Duodenal mucosa (tissue), 2 donors: ENCODE data around the gene WNT7A.

Source experiments
- H3K27ac ChIP-seq: one replicate; pipeline ENCODE4 v1.7.0; 2013; ENCODE audit warnings: low read depth, low read length
- H3K27me3 ChIP-seq, 2 donors: one replicate each; pipeline ENCODE4 v1.7.0; 2013; ENCODE audit warnings: low read length in 2 of 2, control low read depth in 1 of 2; ENCODE audit not compliant: insufficient read depth in 2 of 2, control insufficient read depth in 1 of 2
- H3K36me3 ChIP-seq, 2 donors: one replicate each; pipeline ENCODE4 v1.7.0; 2013; ENCODE audit warnings: low read length in 2 of 2, control low read depth in 1 of 2; ENCODE audit not compliant: insufficient read depth in 2 of 2, control insufficient read depth in 1 of 2
- H3K4me1 ChIP-seq, 2 donors: one replicate each; pipeline ENCODE4 v1.7.0; 2013; ENCODE audit warnings: low read length in 2 of 2, control low read depth in 1 of 2; ENCODE audit not compliant: insufficient read depth in 2 of 2, control insufficient read depth in 1 of 2
- H3K4me3 ChIP-seq, 2 donors: one replicate each; pipeline ENCODE4 v1.7.0; 2013; ENCODE audit warnings: low read length in 2 of 2, low read depth in 1 of 2
- H3K9ac ChIP-seq, 2 donors: one replicate each; pipeline ENCODE4 v1.7.0; 2013; ENCODE audit warnings: low read length in 2 of 2, low read depth in 1 of 2
- H3K9me3 ChIP-seq, 2 donors: one replicate each; pipeline ENCODE4 v1.7.0; 2013; ENCODE audit warnings: low read length in 2 of 2, control low read depth in 1 of 2; ENCODE audit not compliant: control insufficient read depth in 1 of 2

The WNT7A gene

GRCh38 chr3:13786811-13787210, 93.1 kb downstream of the WNT7A start:
- Histone ChIP-seq H3K9me3 (no peaks in the 10 kb centered on the region), H3K4me1 (no peaks in the 10 kb centered on the region), H3K36me3 (no peaks in the 10 kb centered on the region), H3K4me3 (no peak overlapping the region), H3K27me3 (peaks cover 0 to 5% of the 10 kb centered on the region in 2 donors), H3K9ac (no peak overlapping the region), H3K27ac (no peak overlapping the region)

DNA sequence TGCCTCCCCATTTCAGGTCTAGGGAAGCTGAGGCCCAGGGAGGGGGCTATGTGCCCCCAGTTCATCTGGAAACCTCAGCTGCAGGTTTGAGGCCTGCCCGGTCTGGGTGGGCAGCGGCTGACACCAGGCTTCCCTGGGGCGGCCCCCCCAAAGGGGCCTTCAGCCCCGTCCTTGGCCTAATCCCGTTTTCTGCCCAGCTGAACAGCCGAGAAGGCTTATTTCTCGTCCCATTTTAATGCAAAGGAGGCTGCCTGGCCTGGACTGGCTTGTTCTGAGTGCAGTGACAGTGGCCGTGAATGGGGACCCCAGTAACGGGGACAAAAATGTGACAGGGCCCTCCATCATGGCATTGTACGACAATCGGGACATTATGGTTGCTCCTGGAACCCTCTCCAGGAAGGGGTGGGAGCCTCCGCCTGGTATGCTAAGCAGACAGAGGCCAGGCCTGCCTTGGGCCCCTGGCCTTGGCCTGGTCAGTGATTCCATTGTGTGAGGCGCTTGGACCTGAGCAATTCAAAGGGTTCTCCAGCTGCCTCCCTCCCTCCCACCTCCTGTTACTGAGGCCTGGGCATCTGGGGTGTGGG, 93.9 kb downstream of the WNT7A start:
- no peaks in the 10 kb centered on the region for H3K4me1 ChIP-seq
- no peak overlapping the region for H3K9ac ChIP-seq
- no peak overlapping the region for H3K4me3 ChIP-seq
- H3K36me3 ChIP-seq: no peaks in the 10 kb centered on the region
- no peaks in the 10 kb centered on the region for H3K9me3 ChIP-seq
- H3K27me3 ChIP-seq: peaks cover 0 to 5% of the 10 kb centered on the region in 2 donors
- no peak overlapping the region for H3K27ac ChIP-seq

- H3K9ac ChIP-seq: no peak overlapping the region
- no peaks in the 10 kb centered on the region for H3K9me3 ChIP-seq
- no peaks in the 10 kb centered on the region for H3K36me3 ChIP-seq
- no peak overlapping the region for H3K4me3 ChIP-seq
- H3K4me1 ChIP-seq: no peaks in the 10 kb centered on the region
- peaks cover 0 to 5% of the 10 kb centered on the region in 2 donors for H3K27me3 ChIP-seq
- no peak overlapping the region for H3K27ac ChIP-seq
These were observed 94.5 kb downstream of the WNT7A start for GRCh38 chr3:13785351-13785750.

- H3K9ac ChIP-seq: no peak overlapping the region
- peaks cover 0 to 5% of the 10 kb centered on the region in 2 donors for H3K27me3 ChIP-seq
- no peaks in the 10 kb centered on the region for H3K9me3 ChIP-seq
- H3K27ac ChIP-seq: no peak overlapping the region
- H3K4me3 ChIP-seq: no peak overlapping the region
- no peaks in the 10 kb centered on the region for H3K36me3 ChIP-seq
- H3K4me1 ChIP-seq: no peaks in the 10 kb centered on the region
These were observed 96.4 kb downstream of the WNT7A start for GRCh38 chr3:13783476-13783875.

DNA sequence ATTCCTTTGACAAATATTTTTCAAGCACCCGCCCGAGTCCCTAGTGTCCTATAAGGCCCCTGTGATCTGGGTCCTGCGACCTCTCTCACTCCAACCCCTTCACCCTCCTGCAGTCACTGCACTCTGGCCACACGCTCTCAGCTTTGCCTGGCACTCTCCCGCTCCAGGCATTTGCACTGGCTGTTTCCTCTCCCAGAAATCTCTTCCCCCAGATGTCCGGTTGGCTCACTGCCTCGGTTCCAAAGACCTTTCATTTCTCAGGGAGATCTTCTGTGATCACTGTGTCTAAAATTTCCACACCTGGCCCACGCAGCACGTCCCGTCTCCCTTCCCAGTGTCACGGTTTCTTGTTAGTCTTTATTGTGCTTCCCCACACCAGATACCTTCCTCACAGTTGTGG, 97.4 kb downstream of the WNT7A start:
- Histone ChIP-seq H3K9ac (no peak overlapping the region), H3K4me3 (no peak overlapping the region), H3K36me3 (no peaks in the 10 kb centered on the region), H3K9me3 (no peaks in the 10 kb centered on the region), H3K27ac (no peak overlapping the region), H3K4me1 (no peaks in the 10 kb centered on the region), H3K27me3 (peaks cover 0 to 5% of the 10 kb centered on the region in 2 donors)

DNA sequence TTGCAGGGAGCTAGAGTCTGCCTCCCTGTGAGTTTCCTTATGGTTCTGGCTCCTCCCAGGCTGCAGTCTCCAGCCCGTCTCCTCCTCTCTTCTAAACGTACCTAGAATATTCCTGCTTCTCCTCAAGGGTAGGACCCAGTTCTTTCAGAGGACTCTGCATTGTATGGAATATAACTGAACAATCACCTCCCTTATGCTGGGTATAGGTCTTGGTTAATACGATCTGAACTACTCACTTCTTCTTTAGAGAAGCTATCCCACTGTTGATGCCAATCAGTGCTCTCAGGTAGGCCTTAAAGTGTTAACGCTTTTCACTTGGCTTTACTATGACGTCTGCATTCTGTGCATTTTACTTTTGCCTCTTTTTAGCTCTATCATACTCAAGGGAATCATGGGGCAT, 98.5 kb downstream of the WNT7A start:
- peaks cover 0 to 5% of the 10 kb centered on the region in 2 donors for H3K27me3 ChIP-seq
- no peaks in the 10 kb centered on the region for H3K9me3 ChIP-seq
- no peak overlapping the region for H3K27ac ChIP-seq
- H3K4me1 ChIP-seq: no peaks in the 10 kb centered on the region
- H3K4me3 ChIP-seq: no peak overlapping the region
- H3K9ac ChIP-seq: no peak overlapping the region
- H3K36me3 ChIP-seq: no peaks in the 10 kb centered on the region

DNA sequence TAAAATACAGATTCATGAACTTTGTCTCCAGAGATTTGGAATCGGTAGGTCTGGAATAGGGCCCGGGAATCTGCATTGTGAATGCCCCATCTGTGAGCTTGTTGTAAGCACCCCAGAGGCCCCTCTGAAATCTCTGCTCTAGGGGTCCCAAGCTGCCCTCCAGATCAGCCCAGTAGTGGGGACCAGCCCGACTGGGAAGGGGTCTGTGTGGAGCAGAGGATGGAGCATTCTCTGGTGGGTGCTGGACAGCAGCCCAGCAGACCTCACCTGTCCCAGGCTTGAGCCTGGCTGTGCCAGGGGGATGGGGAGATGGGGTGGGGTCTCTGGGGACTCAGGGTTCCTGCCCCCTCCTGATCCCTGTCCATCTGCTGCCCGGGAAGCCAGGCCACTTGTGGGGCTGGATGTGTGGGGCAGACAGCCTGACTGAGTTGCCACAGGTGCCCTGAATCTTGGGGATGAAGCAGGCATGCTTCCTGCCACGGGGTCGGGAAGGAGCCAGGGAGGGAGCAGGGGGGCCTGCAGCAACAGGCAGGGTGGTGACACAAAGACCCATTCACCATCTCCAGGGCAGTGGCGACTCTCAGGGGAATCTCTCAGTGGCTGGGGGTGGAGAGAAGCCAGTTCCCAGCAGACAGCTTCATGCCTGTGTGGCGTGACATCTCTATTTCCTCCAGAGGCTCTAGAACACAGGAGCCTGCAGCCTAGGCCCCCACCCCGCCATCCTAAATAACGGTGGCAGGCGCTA, 99.3 kb downstream of the WNT7A start:
- Histone ChIP-seq H3K9ac (no peak overlapping the region), H3K27ac (no peak overlapping the region), H3K4me3 (no peak overlapping the region), H3K27me3 (peaks cover 0 to 5% of the 10 kb centered on the region in 2 donors), H3K36me3 (no peaks in the 10 kb centered on the region), H3K4me1 (no peaks in the 10 kb centered on the region), H3K9me3 (no peaks in the 10 kb centered on the region)

GRCh38 chr3:13776253-13777050, 103.4 kb downstream of the WNT7A start:
- H3K4me1 ChIP-seq: no peaks in the 10 kb centered on the region
- no peak overlapping the region for H3K27ac ChIP-seq
- no peaks in the 10 kb centered on the region for H3K36me3 ChIP-seq
- H3K9ac ChIP-seq: no peak overlapping the region
- no peaks in the 10 kb centered on the region for H3K9me3 ChIP-seq
- H3K27me3 ChIP-seq: no peaks in the 10 kb centered on the region
- H3K4me3 ChIP-seq: no peak overlapping the region

DNA sequence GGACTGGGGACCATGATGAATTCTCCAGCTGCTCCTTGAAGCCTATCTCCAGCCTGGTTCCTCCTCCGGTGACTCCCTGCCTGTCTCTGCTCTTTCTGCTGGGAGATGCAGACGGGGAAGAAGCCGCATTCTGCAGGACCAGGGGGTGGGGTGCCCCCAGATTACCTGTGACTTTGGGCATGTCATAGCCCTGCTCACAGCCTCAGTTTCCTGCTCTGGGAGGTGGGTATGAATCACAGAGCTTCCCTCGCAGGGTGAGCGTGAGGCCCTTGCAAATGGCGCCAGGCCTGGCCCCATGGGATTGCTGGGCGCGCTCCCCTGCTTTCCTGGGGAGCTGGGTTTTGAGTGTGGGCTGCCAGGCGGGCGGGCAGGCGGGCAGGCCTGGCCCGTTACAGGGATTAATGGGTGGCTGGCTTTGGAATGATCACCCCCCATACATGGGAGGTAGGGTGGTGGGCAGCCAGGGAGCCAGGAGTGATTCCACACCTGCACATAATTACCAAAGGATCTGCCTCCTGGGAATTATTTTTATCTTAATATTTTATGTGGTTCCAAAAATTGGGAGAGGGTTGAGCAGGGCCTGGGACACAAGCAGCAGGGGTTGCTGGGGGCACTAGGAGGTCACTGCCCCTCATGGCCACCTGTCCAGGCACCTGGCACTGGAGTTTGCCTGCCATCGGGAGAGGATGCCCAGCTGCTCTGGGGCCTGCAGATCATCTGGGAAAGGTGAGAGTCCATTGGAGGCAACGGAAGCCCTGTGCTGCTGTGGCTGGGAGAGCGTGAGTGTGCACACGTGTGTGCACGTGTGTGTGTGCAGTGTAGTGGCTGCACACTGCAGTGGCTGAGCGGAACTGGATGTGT, 106.8 kb downstream of the WNT7A start:
- no peaks in the 10 kb centered on the region for H3K36me3 ChIP-seq
- no peak overlapping the region for H3K27ac ChIP-seq
- H3K4me1 ChIP-seq: no peaks in the 10 kb centered on the region
- H3K4me3 ChIP-seq: no peak overlapping the region
- peaks cover 0 to 9% of the 10 kb centered on the region in 2 donors for H3K27me3 ChIP-seq
- H3K9me3 ChIP-seq: no peaks in the 10 kb centered on the region
- no peak overlapping the region for H3K9ac ChIP-seq
